CD4-positive, alpha-beta memory T cell (primary cell): ENCODE measurements around the gene GUCA1C. TPM values are rescaled to one million over a fixed set of nuclear protein-coding genes. Genes with fewer than 3 reads are reported as not detected.

ENCODE experiments used
- CTCF ChIA-PET: fragments of 350-600 bp; sonication (Branson Sonifier 250); formaldehyde crosslinking; loops from one replicate; lab custom pipeline; 2021; ENCODE audit warnings: inconsistent platforms; ENCODE audit not compliant: partially characterized antibody; lab: Charles Lee
- POLR2A ChIA-PET: fragments of 350-600 bp; sonication (Branson Sonifier 250); formaldehyde crosslinking; loops from one replicate; lab custom pipeline; 2021; ENCODE audit not compliant: partially characterized antibody; lab: Charles Lee
- DNase-seq, 5 donors: peaks; one replicate each; pipeline versions ENCODE4 v3.0.0 to v3.0.0-alpha.2; 2020 to 2022; ENCODE audit warnings: mixed read lengths in 1 of 5
- H3K27ac ChIP-seq: one replicate; pipeline ENCODE4 v1.7.0; 2013; ENCODE audit warnings: low read depth, low read length
- H3K27me3 ChIP-seq: 2 replicates; pipeline ENCODE4 v1.7.0; 2013; ENCODE audit warnings: mild to moderate bottlenecking, low read length, moderate library complexity; ENCODE audit not compliant: insufficient read depth
- H3K36me3 ChIP-seq: 2 replicates; pipeline ENCODE4 v1.7.0; 2013; ENCODE audit warnings: mild to moderate bottlenecking, low read length, moderate library complexity; ENCODE audit not compliant: insufficient read depth
- H3K4me1 ChIP-seq: 2 replicates; pipeline ENCODE4 v1.7.0; 2013; ENCODE audit warnings: mild to moderate bottlenecking, low read length, moderate library complexity; ENCODE audit not compliant: insufficient read depth
- H3K4me3 ChIP-seq, 2 donors: one replicate each; pipeline ENCODE4 v1.7.0; 2013; ENCODE audit warnings: low read length in 2 of 2, mild to moderate bottlenecking in 1 of 2
- H3K9me3 ChIP-seq, 2 donors: one replicate each; pipeline ENCODE4 v1.7.0; 2013; ENCODE audit warnings: low read length in 2 of 2, control low read depth in 1 of 2; ENCODE audit not compliant: control insufficient read depth in 1 of 2
- H3K27ac Mint-ChIP-seq, 7 donors: one replicate each; pipeline ENCODE4 v1.8.0; 2020 to 2021; ENCODE audit warnings: mixed read lengths in 7 of 7, mild to moderate bottlenecking in 6 of 7, inconsistent platforms in 3 of 7, moderate library complexity in 3 of 7
- H3K27me3 Mint-ChIP-seq, 2 donors: one replicate each; pipeline ENCODE4 v1.8.0; 2020 to 2021; ENCODE audit warnings: mixed read lengths in 2 of 2
- H3K36me3 Mint-ChIP-seq, 2 donors: one replicate each; pipeline ENCODE4 v1.8.0; 2020 to 2021; ENCODE audit warnings: mixed read lengths in 2 of 2, inconsistent platforms in 1 of 2, mild to moderate bottlenecking in 1 of 2
- H3K4me1 Mint-ChIP-seq, 4 donors: one replicate each; pipeline ENCODE4 v1.8.0; 2020 to 2021; ENCODE audit warnings: mixed read lengths in 4 of 4, mild to moderate bottlenecking in 1 of 4
- H3K4me3 Mint-ChIP-seq, 8 donors: one replicate each; pipeline ENCODE4 v1.8.0; 2020 to 2021; ENCODE audit warnings: mixed read lengths in 8 of 8, mild to moderate bottlenecking in 7 of 8, moderate library complexity in 6 of 8, inconsistent platforms in 3 of 8
- H3K9me3 Mint-ChIP-seq, 8 donors: one replicate each; pipeline ENCODE4 v1.8.0; 2020 to 2021; ENCODE audit warnings: mixed read lengths in 8 of 8, mild to moderate bottlenecking in 5 of 8, inconsistent platforms in 3 of 8, moderate library complexity in 1 of 8
- intact Hi-C: fragments of 100-400 bp; cut with micrococcal nuclease; formaldehyde crosslinking; loops from one replicate; pipeline ENCODE4 v1.15.1; 2023
- polyA plus RNA-seq, 2 donors: library from polyadenylated mRNA; unstranded; fragments of 300-500 nt; fragmentation: Illumina TruSeq; gene quantifications; one replicate each; pipeline ENCODE4 v1.2.3, GENCODE V29; 2021
- total RNA-seq, 2 experiments: library from RNA; stranded (reverse); gene quantifications; one replicate each; pipeline ENCODE4 v1.2.3, GENCODE V29; 2021

GUCA1C gene
- total and polyA plus RNA-seq, 4 experiments from 2014 or later = not detected

DNA sequence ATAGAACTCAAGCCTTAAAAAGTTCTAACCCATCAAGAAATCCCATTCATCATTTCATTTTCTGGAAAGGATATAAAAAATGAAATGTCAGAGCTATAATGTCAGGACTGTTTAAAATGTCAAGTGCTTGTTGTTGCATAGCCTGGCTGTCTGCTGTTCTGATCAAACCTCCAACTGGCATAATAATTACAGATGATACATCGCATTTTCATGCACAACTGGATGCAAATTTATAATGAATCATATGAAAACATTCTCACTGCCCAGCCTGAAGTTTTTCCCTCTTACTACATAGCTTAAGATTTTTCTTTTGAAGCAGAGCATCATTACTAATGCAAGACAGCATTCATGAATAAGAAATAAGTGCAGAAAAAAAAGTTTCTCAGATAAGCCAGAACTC lies 46.5 kb downstream of the GUCA1C start:
- ChIA-PET CTCF (interaction anchor here (0.9 to 2.9 kb wide), 3 partner anchors 8 to 245 kb away, joined by 4 to 14 read pairs (median 4); no protein-coding TSS in a partner anchor), POLR2A (no interaction called here)
- Mint-ChIP-seq H3K4me3 (no peak overlapping the region), H3K36me3 (no peaks in the 10 kb centered on the region), H3K9me3 (peaks cover 0 to 2% (median 0%) of the 10 kb centered on the region in 8 donors), H3K4me1 (peaks cover 1 to 5% (median 4%) of the 10 kb centered on the region in 4 donors), H3K27me3 (peaks cover 1 to 2% of the 10 kb centered on the region in 2 donors), H3K27ac (peak overlapping the region in 1 of 7 donors; percentile 66)
- intact Hi-C loops = no loop called here
- no peak overlapping the region for H3K27ac ChIP-seq
- no peaks in the 10 kb centered on the region for H3K36me3 ChIP-seq
- no peak overlapping the region for H3K4me3 ChIP-seq
- no peaks in the 10 kb centered on the region for H3K27me3 ChIP-seq
- no peaks in the 10 kb centered on the region for H3K4me1 ChIP-seq
- no peaks in the 10 kb centered on the region for H3K9me3 ChIP-seq
- DNase-seq = no peak

DNA sequence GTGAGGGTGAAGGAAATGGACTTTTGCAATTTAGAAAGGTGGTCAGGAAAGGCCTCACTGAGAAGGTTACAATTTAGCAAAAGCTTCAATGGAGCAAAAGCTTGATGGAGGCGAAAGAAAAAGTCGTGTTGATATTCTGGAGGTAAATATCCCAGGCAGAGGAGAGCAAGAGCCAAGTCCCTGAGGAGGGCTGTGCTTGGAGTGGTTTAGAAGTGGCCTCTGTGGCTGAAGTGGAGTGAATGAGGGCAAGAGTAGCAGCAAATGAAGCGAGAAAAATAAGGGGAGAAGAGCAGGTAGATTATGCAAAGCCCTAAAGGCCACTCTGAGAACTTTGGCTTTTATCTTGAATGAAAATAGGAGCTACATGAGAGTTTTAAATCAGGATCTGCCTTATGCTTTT lies 54.1 kb downstream of the GUCA1C start:
- Mint-ChIP-seq H3K27ac (peak overlapping the region in 2 of 7 donors; percentile 43 to 75), H3K36me3 (no peaks in the 10 kb centered on the region), H3K9me3 (peaks cover 0 to 2% (median 0%) of the 10 kb centered on the region in 8 donors), H3K27me3 (peaks cover 0 to 2% of the 10 kb centered on the region in 2 donors), H3K4me1 (peaks cover 5 to 12% (median 8%) of the 10 kb centered on the region in 4 donors), H3K4me3 (no peak overlapping the region)
- intact Hi-C loops = no loop called here
- no peak overlapping the region for H3K27ac ChIP-seq
- ChIA-PET CTCF (interaction anchor here (2.2 kb wide), 1 partner anchor 16 kb away, joined by 9 read pairs; no protein-coding TSS in a partner anchor), POLR2A (no interaction called here)
- no peaks in the 10 kb centered on the region for H3K27me3 ChIP-seq
- H3K4me1 ChIP-seq = no peaks in the 10 kb centered on the region
- H3K9me3 ChIP-seq = no peaks in the 10 kb centered on the region
- H3K36me3 ChIP-seq = no peaks in the 10 kb centered on the region
- H3K4me3 ChIP-seq = no peak overlapping the region
- DNase-seq = no peak

DNA sequence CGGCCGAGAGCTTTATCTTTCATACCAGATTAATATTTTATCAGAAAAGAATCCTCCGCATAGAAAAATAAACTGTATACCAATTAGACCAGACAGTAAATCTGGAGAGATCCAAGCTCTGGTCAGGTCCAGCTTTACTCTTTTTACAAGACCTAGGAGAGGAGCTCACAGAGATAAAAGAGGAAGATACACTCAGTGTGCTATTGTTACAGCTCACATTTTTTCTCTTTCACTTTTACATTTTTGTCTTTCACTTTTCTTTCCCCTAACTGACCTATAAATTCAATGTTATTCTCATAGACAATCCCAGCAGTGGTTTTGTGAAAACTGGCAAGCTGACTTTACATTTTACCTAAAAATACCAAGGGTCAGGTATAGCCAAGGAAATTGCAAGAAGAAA lies 55.8 kb downstream of the GUCA1C start:
- H3K9me3 Mint-ChIP-seq = peaks cover 0 to 2% (median 0%) of the 10 kb centered on the region in 8 donors
- peaks cover 0 to 2% of the 10 kb centered on the region in 2 donors for H3K27me3 Mint-ChIP-seq
- DNase-seq = no peak
- H3K9me3 ChIP-seq = no peaks in the 10 kb centered on the region
- no peaks in the 10 kb centered on the region for H3K36me3 Mint-ChIP-seq
- H3K36me3 ChIP-seq = no peaks in the 10 kb centered on the region
- no peaks in the 10 kb centered on the region for H3K4me1 ChIP-seq
- no peak overlapping the region for H3K4me3 Mint-ChIP-seq
- peaks cover 5 to 12% (median 8%) of the 10 kb centered on the region in 4 donors for H3K4me1 Mint-ChIP-seq
- intact Hi-C loops = no loop called here
- no peak overlapping the region for H3K4me3 ChIP-seq
- ChIA-PET CTCF (interaction anchor here (1.0 to 2.1 kb wide), 2 partner anchors 17 to 80 kb away, joined by 3 to 13 read pairs; no protein-coding TSS in a partner anchor), POLR2A (interaction anchor here (0.7 kb wide), 1 partner anchor 13 kb away, joined by 3 read pairs; no protein-coding TSS in a partner anchor)
- H3K27ac ChIP-seq = no peak overlapping the region
- no peaks in the 10 kb centered on the region for H3K27me3 ChIP-seq
- peak overlapping the region in 1 of 7 donors; percentile 72 for H3K27ac Mint-ChIP-seq

DNA sequence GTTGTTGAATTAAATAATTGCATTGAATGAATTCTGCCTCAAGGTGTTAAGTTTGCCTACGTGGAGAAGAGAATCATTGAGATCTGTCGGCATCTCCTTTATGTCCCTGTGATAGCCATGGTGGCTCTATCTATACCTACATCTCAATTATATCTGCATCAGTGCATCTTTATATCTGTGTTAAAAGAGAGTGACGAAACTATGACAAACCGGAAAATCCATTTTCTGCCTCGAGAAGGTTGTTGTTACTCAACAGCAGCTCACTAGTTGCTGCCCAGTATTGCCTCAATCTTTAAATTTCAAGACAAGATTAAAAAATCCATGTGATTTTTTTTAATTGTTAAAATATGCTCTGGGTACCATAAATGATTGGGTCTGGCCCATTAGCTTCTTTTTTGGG lies 58.7 kb downstream of the GUCA1C start:
- Mint-ChIP-seq H3K27me3 (no peaks in the 10 kb centered on the region), H3K27ac (no peak overlapping the region), H3K4me3 (no peak overlapping the region), H3K4me1 (peaks cover 2 to 6% (median 5%) of the 10 kb centered on the region in 4 donors), H3K36me3 (no peaks in the 10 kb centered on the region), H3K9me3 (no peaks in the 10 kb centered on the region)
- no peak for DNase-seq
- H3K4me3 ChIP-seq = no peak overlapping the region
- CTCF ChIA-PET = no interaction called here
- no peaks in the 10 kb centered on the region for H3K27me3 ChIP-seq
- intact Hi-C loops = no loop called here
- POLR2A ChIA-PET = no interaction called here
- H3K27ac ChIP-seq = no peak overlapping the region
- no peaks in the 10 kb centered on the region for H3K4me1 ChIP-seq
- H3K9me3 ChIP-seq = no peaks in the 10 kb centered on the region
- no peaks in the 10 kb centered on the region for H3K36me3 ChIP-seq

DNA sequence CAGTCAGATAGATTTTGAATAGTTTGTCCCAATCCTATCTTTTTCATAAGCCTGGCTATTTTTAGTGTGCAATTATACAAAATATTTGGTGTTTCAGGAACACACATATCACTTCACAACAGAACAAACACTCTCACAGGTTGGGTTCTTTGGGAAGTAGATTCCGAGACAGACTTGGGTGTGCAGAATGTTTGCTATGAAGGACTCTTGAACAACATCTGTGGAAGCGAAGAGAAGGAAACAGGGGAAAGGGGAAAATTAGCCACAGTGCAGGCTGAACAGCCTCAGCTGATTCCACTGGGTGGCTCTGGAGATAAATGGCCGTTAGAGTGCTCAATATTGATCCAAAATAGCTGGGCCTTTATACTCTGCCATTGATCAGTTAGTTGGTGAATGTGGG lies 61.8 kb downstream of the GUCA1C start:
- Histone ChIP-seq H3K9me3 (no peaks in the 10 kb centered on the region), H3K27ac (no peak overlapping the region), H3K4me3 (no peak overlapping the region), H3K27me3 (no peaks in the 10 kb centered on the region), H3K4me1 (no peaks in the 10 kb centered on the region), H3K36me3 (no peaks in the 10 kb centered on the region)
- Mint-ChIP-seq H3K36me3 (no peaks in the 10 kb centered on the region), H3K9me3 (no peaks in the 10 kb centered on the region), H3K27ac (no peak overlapping the region), H3K4me1 (peaks cover 0 to 2% (median 0%) of the 10 kb centered on the region in 4 donors), H3K4me3 (no peak overlapping the region), H3K27me3 (no peaks in the 10 kb centered on the region)
- DNase-seq = no peak
- ChIA-PET CTCF (interaction anchor here (1.1 to 1.5 kb wide), 2 partner anchors 10 to 23 kb away, joined by 4 read pairs; no protein-coding TSS in a partner anchor), POLR2A (no interaction called here)
- intact Hi-C loops = no loop called here

DNA sequence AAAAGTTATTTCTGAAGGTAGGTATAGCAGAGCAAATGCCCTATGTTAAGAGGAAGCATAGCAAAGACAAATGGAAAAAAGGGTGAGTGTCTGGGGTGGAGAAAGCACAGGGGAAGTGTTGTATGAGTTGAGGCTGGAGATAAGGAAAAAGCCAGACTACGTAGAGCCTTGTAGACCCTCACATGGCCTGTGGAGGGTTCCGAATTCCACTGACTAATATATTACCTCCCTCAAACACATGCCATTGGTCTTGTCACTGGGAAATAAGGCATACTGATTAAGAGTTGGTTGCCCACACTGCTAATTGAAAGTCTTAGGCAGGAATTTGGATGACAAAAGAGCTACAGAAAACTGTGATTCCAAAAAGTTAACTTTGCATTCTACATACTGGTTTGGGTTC lies 65.9 kb downstream of the GUCA1C start:
- H3K27me3 ChIP-seq = no peaks in the 10 kb centered on the region
- intact Hi-C loops = no loop called here
- no peaks in the 10 kb centered on the region for H3K36me3 ChIP-seq
- no peaks in the 10 kb centered on the region for H3K27me3 Mint-ChIP-seq
- H3K9me3 ChIP-seq = no peaks in the 10 kb centered on the region
- H3K4me1 Mint-ChIP-seq = peaks cover 4 to 11% (median 6%) of the 10 kb centered on the region in 4 donors
- CTCF ChIA-PET = interaction anchor here (1.0 kb wide), 1 partner anchor 11 kb away, joined by 3 read pairs; no protein-coding TSS in a partner anchor
- no peak overlapping the region for H3K27ac Mint-ChIP-seq
- no peak overlapping the region for H3K4me3 ChIP-seq
- no peaks in the 10 kb centered on the region for H3K36me3 Mint-ChIP-seq
- POLR2A ChIA-PET = no interaction called here
- H3K4me1 ChIP-seq = no peaks in the 10 kb centered on the region
- H3K9me3 Mint-ChIP-seq = no peaks in the 10 kb centered on the region
- DNase-seq = no peak
- no peak overlapping the region for H3K27ac ChIP-seq
- no peak overlapping the region for H3K4me3 Mint-ChIP-seq

DNA sequence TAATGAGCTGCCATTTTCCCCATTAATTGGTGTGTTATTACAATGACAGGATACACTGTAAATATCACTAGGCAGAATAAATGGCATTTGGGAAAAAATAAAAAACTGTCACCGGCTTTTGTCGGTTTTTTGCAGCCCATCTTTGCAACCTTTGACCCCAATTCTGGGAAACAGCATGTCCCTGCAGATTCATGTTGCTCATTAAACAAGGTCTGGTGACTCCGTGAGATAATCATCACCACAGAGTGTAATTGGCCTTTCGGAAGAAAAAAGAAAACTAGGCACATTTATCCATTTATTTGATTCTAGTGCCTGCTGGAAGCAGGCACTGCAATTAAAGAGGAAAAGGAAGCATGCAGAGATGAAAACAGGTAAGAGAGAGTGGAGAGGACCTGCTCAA lies 66.6 kb downstream of the GUCA1C start:
- H3K4me3 Mint-ChIP-seq = peak overlapping the region in 1 of 8 donors; percentile 21
- Histone ChIP-seq H3K4me1 (no peaks in the 10 kb centered on the region), H3K36me3 (no peaks in the 10 kb centered on the region), H3K27me3 (no peaks in the 10 kb centered on the region), H3K27ac (no peak overlapping the region), H3K9me3 (no peaks in the 10 kb centered on the region), H3K4me3 (no peak overlapping the region)
- CTCF ChIA-PET = interaction anchor here (0.9 to 1.2 kb wide), 4 partner anchors 10 to 398 kb away, joined by 3 read pairs; no protein-coding TSS in a partner anchor
- POLR2A ChIA-PET = no interaction called here
- H3K9me3 Mint-ChIP-seq = no peaks in the 10 kb centered on the region
- no peaks in the 10 kb centered on the region for H3K36me3 Mint-ChIP-seq
- H3K27ac Mint-ChIP-seq = no peak overlapping the region
- no peaks in the 10 kb centered on the region for H3K27me3 Mint-ChIP-seq
- intact Hi-C loops = no loop called here
- peaks cover 4 to 11% (median 8%) of the 10 kb centered on the region in 4 donors for H3K4me1 Mint-ChIP-seq
- DNase-seq = no peak
